SU-DHL-6 (cell line): ENCODE data around the gene CEACAM16.

ENCODE experiments used
- EZH2phosphoT487 ChIP-seq: fragments of 200-600 bp; sonication (generic), shearing (Covaris generic); conservative IDR thresholded peaks from 2 replicates; pipeline ENCODE4 v1.6.1; 2018; ENCODE audit warnings: mild to moderate bottlenecking, antibody characterized with exemption, low read length, moderate library complexity, mixed read lengths
- TF ChIP-seq, protein P1 (sequence below): fragments of 200-600 bp; sonication (generic); IDR thresholded peaks from one replicate; pipeline ENCODE4 v1.5.1; 2017; ENCODE audit warnings: antibody characterized with exemption, mild to moderate bottlenecking, low read length, moderate library complexity; ENCODE audit not compliant: insufficient read depth, poor library complexity, severe bottlenecking

- TF ChIP-seq EZH2phosphoT487 = no peak
- TF ChIP-seq, protein P1, sequence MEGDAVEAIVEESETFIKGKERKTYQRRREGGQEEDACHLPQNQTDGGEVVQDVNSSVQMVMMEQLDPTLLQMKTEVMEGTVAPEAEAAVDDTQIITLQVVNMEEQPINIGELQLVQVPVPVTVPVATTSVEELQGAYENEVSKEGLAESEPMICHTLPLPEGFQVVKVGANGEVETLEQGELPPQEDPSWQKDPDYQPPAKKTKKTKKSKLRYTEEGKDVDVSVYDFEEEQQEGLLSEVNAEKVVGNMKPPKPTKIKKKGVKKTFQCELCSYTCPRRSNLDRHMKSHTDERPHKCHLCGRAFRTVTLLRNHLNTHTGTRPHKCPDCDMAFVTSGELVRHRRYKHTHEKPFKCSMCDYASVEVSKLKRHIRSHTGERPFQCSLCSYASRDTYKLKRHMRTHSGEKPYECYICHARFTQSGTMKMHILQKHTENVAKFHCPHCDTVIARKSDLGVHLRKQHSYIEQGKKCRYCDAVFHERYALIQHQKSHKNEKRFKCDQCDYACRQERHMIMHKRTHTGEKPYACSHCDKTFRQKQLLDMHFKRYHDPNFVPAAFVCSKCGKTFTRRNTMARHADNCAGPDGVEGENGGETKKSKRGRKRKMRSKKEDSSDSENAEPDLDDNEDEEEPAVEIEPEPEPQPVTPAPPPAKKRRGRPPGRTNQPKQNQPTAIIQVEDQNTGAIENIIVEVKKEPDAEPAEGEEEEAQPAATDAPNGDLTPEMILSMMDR = no peak
Observed at GRCh38 chr19:44658069-44658733, 40.8 kb upstream of the CEACAM16 start.
